AG04450 (cell line): ENCODE measurements around the gene MAGI3. TPM values are rescaled to one million over a fixed set of nuclear protein-coding genes. Genes with fewer than 3 reads are reported as not detected.

Source experiments
- CTCF ChIA-PET: fragments of 300-600, 350-600 bp; formaldehyde crosslinking; extraction: SDS; loops from one replicate; lab custom pipeline; 2022; ENCODE audit warnings: antibody characterized with exemption, inconsistent platforms; lab: Charles Lee
- POLR2A ChIA-PET: fragments of 350-600 bp; formaldehyde crosslinking; extraction: SDS; loops from one replicate; lab custom pipeline; 2021; ENCODE audit warnings: antibody characterized with exemption, inconsistent platforms; lab: Yijun Ruan, JAX
- DNase-seq: peaks from one replicate; pipeline ENCODE4 v3.0.0-alpha.2; 2011; ENCODE audit warnings: low read depth, low spot score
- H3K27ac ChIP-seq: one replicate; pipeline ENCODE4 v1.5.1; 2012; ENCODE audit warnings: low read depth, low read length, control low read depth
- H3K27me3 ChIP-seq: one replicate; pipeline ENCODE4 v1.6.0; 2012; ENCODE audit warnings: low read length; ENCODE audit not compliant: control insufficient read depth, insufficient read depth
- H3K4me3 ChIP-seq: 2 replicates; pipeline ENCODE4 v1.5.1; 2011; ENCODE audit warnings: mild to moderate bottlenecking, low read depth, low read length, control low read depth
- H3K9me3 ChIP-seq: 2 replicates; pipeline ENCODE4 v1.5.1; 2012; ENCODE audit warnings: low read length; ENCODE audit not compliant: control insufficient read depth, insufficient read depth
- CTCF ChIP-seq: IDR thresholded peaks from 2 replicates; pipeline ENCODE4 v1.5.1; 2011; ENCODE audit warnings: low read depth, low read length, control low read depth, inconsistent platforms
- polyA plus RNA-seq: library from polyadenylated mRNA; depleted of rRNA; stranded (reverse); fragments of >200 nt; gene quantifications from 2 replicates; pipeline ENCODE4 v1.2.3, GENCODE V29; 2011

The MAGI3 gene
- polyA plus RNA-seq, 1 experiment, result 5.8 TPM

GRCh38 chr1:113605146-113605545, 214.8 kb downstream of the MAGI3 start:
- DNase-seq, result no peak
- no peak overlapping the region for H3K4me3 ChIP-seq
- no peaks in the 10 kb centered on the region for H3K27me3 ChIP-seq
- ChIA-PET CTCF (no interaction called here), POLR2A (no interaction called here)
- TF ChIP-seq CTCF, result no peak
- no peaks in the 10 kb centered on the region for H3K9me3 ChIP-seq
- H3K27ac ChIP-seq, result no peak overlapping the region

- TF ChIP-seq CTCF, result no peak
- Histone ChIP-seq H3K4me3 (no peak overlapping the region), H3K27me3 (no peaks in the 10 kb centered on the region), H3K9me3 (no peaks in the 10 kb centered on the region), H3K27ac (no peak overlapping the region)
- ChIA-PET CTCF (no interaction called here), POLR2A (no interaction called here)
- no peak for DNase-seq
Measured at GRCh38 chr1:113608399-113608798, 218.1 kb downstream of the MAGI3 start.

GRCh38 chr1:113610372-113610771, 220.1 kb downstream of the MAGI3 start:
- no peak for DNase-seq
- Histone ChIP-seq H3K27me3 (no peaks in the 10 kb centered on the region), H3K9me3 (no peaks in the 10 kb centered on the region), H3K27ac (no peak overlapping the region), H3K4me3 (no peak overlapping the region)
- ChIA-PET POLR2A (no interaction called here), CTCF (interaction anchor here (0.7 kb wide), 1 partner anchor 373 kb away, joined by 3 read pairs; no protein-coding TSS in a partner anchor)
- TF ChIP-seq CTCF, result no peak

GRCh38 chr1:113615425-113615824, 225.1 kb downstream of the MAGI3 start:
- no peak for DNase-seq
- no peak overlapping the region for H3K4me3 ChIP-seq
- ChIA-PET POLR2A (no interaction called here), CTCF (no interaction called here)
- H3K27ac ChIP-seq, result no peak overlapping the region
- no peak for TF ChIP-seq CTCF
- H3K27me3 ChIP-seq, result no peaks in the 10 kb centered on the region
- no peaks in the 10 kb centered on the region for H3K9me3 ChIP-seq

GRCh38 chr1:113616156-113616555, 225.8 kb downstream of the MAGI3 start:
- H3K27ac ChIP-seq, result no peak overlapping the region
- POLR2A ChIA-PET, result no interaction called here
- CTCF ChIA-PET, result no interaction called here
- DNase-seq, result no peak
- H3K27me3 ChIP-seq, result no peaks in the 10 kb centered on the region
- H3K4me3 ChIP-seq, result no peak overlapping the region
- H3K9me3 ChIP-seq, result no peaks in the 10 kb centered on the region
- no peak for TF ChIP-seq CTCF
